Endothelial cell of umbilical vein (primary cell): ENCODE data around the gene ATP6V1A.

Experiments
- CTCF ChIP-seq, 2 donors: IDR thresholded peaks; 1 replicate in 1 of 2; 2 replicates in 1 of 2; pipeline ENCODE4 v1.5.1; 2011; ENCODE audit warnings: low read length in 2 of 2, mild to moderate bottlenecking in 2 of 2, moderate library complexity in 2 of 2, control low read depth in 1 of 2, inconsistent platforms in 1 of 2, low read depth in 1 of 2; ENCODE audit not compliant: insufficient read depth in 1 of 2; ENCODE audit errors: extremely low read depth in 1 of 2
- EZH2 ChIP-seq: IDR thresholded peaks from 2 replicates; pipeline ENCODE4 v1.6.1; 2012; ENCODE audit warnings: borderline replicate concordance, low read depth, mild to moderate bottlenecking, moderate library complexity, low read length, inconsistent platforms; ENCODE audit not compliant: severe bottlenecking
- MAX ChIP-seq: IDR thresholded peaks from 2 replicates; pipeline ENCODE4 v1.6.1; 2011; ENCODE audit not compliant: insufficient read depth, insufficient read length
- POLR2A ChIP-seq: IDR thresholded peaks from 2 replicates; pipeline ENCODE4 v1.6.1; 2012; ENCODE audit warnings: low read depth, mild to moderate bottlenecking, control low read depth, low read length
- POLR2AphosphoS5 ChIP-seq: IDR thresholded peaks from 2 replicates; pipeline ENCODE4 v1.6.1; 2012; ENCODE audit warnings: low read depth, mild to moderate bottlenecking, control low read depth, low read length, moderate library complexity; ENCODE audit not compliant: insufficient read depth

DNA sequence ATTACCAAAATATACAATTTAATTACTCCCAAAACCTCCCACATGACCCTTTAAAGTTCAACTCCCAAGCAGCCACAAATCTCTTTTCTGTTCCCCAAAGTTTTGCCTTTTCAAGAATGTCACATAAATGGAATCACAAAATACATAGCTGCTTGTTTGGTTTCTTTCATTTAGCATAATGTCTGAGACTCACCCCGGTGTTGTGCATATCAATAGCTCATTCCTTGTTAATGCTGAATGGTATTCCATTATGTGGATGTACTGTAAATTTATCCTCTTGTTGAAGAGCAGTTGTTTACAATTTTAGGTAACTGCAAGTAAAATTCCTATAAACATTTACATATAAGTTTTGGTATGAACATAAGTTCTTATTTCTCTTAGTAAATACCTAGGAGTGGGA, 16.3 kb upstream of the ATP6V1A start:
- TF ChIP-seq POLR2AphosphoS5, result no peak
- TF ChIP-seq CTCF (IDR thresholded peaks at IDR 0.05; ENCODE audit: extremely low read depth in 1 of 2, insufficient read depth in 1 of 2, low read depth in 1 of 2, low read length in 2 of 2), result no peak
- TF ChIP-seq POLR2A, result no peak
- TF ChIP-seq EZH2, result no peak
- no peak for TF ChIP-seq MAX
